Aorta (tissue), 5 donors: ENCODE data around the gene ZNF793. TPM values are rescaled to one million over a fixed set of nuclear protein-coding genes. Genes with fewer than 3 reads are reported as not detected.

Source experiments
- ATAC-seq: fragments of 200-7000 bp; cut with Tn5 transposase; one replicate; pipeline ENCODE4 v1.9.1; 2022; ENCODE audit warnings: moderate library complexity; ENCODE audit not compliant: low FRiP score
- DNase-seq, 2 donors: peaks; one replicate each; pipeline ENCODE4 v3.0.0-alpha.2; 2020
- H3K27ac ChIP-seq, 2 donors: one replicate each; pipeline ENCODE4 v1.5.1; 2013; ENCODE audit warnings: low read length in 2 of 2, mild to moderate bottlenecking in 2 of 2, moderate library complexity in 2 of 2, control low read depth in 1 of 2, inconsistent platforms in 1 of 2, low read depth in 1 of 2
- H3K27me3 ChIP-seq, 2 donors: one replicate each; pipeline ENCODE4 v1.6.1; 2013; ENCODE audit warnings: control low read depth in 1 of 2, low read length in 1 of 2, mild to moderate bottlenecking in 1 of 2, moderate library complexity in 1 of 2; ENCODE audit not compliant: insufficient read depth in 2 of 2, control insufficient read depth in 1 of 2
- H3K36me3 ChIP-seq, 2 donors: one replicate each; pipeline ENCODE4 v1.6.1; 2013; ENCODE audit warnings: control low read depth in 1 of 2, low read length in 1 of 2, mild to moderate bottlenecking in 1 of 2; ENCODE audit not compliant: insufficient read depth in 2 of 2, control insufficient read depth in 1 of 2
- H3K4me1 ChIP-seq, 2 donors: one replicate each; pipeline ENCODE4 v1.6.1; 2013; ENCODE audit warnings: low read length in 2 of 2, control low read depth in 1 of 2, mild to moderate bottlenecking in 1 of 2, moderate library complexity in 1 of 2; ENCODE audit not compliant: insufficient read depth in 2 of 2, control insufficient read depth in 1 of 2
- H3K4me3 ChIP-seq, 2 donors: one replicate each; pipeline ENCODE4 v1.5.1; 2013; ENCODE audit warnings: low read length in 2 of 2, control low read depth in 1 of 2, mild to moderate bottlenecking in 1 of 2
- H3K9me3 ChIP-seq: one replicate; pipeline ENCODE4 v1.6.1; 2013; ENCODE audit warnings: mild to moderate bottlenecking, low read length; ENCODE audit not compliant: control insufficient read depth
- WGBS, 2 donors: extraction: QIAGEN DNeasy Blood & Tissue Kit; methylation state at CpG; one replicate each; pipeline ENCODE4 v1.1.7; 2013; 5-methylcytosine and 5-hydroxymethylcytosine counted together
- intact Hi-C, 2 donors: fragments of 100-400 bp; cut with DNase I; formaldehyde crosslinking; loops; one replicate each; pipeline versions ENCODE4 v1.14.2 to v1.15.0; 2022
- polyA plus RNA-seq, 2 donors: library from polyadenylated mRNA; stranded (reverse); fragments of 200-250 nt; gene quantifications; one replicate each; pipeline ENCODE4 v1.2.3, GENCODE V29; 2013
- total RNA-seq, 2 donors: library from RNA; stranded (reverse); fragmentation: NEBNext Ultra II Directional; extraction: Animal tissue kit (Norgen Biotek cat#: 25700); gene quantifications; one replicate each; pipeline ENCODE4 v1.2.1, GENCODE V29; 2021
- donor health status: healthy with polysubstance abuse.
- donor health status: Bipolar disorder and iron deficiency.
- donor health status: DM: no; HTN: no; CAD: no.
- donor health status: DM: no; HTN: no; CAD: no.
- donor health status: DM: yes; HTN: yes; CAD: no.

The ZNF793 gene
- total and polyA plus RNA-seq, 4 donors, result 0.63 to 8.3 (median 7.4) TPM

DNA sequence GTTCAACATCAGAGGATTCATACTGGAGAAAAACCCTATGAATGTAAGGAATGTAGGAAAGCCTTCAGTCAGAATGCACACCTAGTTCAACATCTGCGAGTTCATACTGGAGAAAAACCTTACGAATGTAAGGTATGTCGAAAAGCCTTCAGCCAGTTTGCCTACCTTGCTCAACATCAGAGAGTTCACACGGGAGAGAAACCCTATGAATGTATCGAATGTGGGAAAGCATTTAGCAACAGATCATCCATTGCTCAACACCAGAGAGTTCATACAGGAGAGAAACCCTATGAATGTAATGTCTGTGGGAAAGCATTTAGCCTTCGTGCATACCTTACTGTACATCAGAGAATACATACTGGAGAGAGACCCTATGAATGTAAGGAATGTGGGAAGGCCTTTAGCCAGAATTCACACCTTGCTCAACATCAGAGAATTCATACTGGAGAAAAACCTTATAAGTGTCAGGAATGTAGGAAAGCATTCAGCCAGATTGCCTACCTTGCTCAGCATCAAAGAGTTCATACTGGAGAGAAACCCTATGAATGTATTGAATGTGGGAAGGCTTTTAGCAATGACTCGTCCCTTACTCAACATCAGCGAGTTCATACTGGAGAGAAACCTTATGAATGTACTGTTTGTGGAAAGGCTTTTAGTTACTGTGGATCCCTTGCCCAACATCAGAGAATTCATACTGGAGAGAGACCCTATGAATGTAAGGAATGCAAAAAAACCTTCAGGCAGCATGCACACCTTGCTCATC lies 22.2 kb upstream of the ZNF793 start:
- H3K36me3 ChIP-seq, result peaks cover 14 to 16% of the 10 kb centered on the region in 2 donors
- whole genome bisulfite sequencing, 2 donors, result 98 to 99% methylated on average over 8 of the region's 8 CpGs
- peaks cover 26% of the 10 kb centered on the region for H3K9me3 ChIP-seq

DNA sequence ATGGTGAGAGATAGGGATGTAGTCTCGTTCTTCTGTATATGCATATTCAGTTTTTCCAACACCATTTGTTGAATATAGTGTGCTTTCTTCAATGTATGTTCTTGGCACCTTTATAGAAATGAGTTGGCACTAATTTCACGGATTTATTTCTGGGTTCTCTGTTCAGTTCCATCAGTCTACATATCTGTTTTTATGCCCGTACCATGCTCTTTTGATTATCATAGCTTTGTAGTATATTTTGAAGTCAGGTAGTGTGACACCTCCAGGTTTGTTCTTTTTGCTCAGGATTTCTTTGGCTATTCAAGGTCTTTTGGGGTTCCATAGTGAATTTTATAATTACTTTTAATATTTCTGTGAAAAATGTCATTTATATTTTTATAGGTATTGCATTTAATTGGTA lies 14.5 kb upstream of the ZNF793 start:
- intact Hi-C loops, result no loop called here
- 73 to 75% methylated on average over 3 of the region's 3 CpGs for WGBS, 2 donors
- H3K27ac ChIP-seq, result no peak overlapping the region
- ATAC-seq (no peak), DNase-seq (no peak)
- no peak overlapping the region for H3K4me3 ChIP-seq
- H3K27me3 ChIP-seq, result no peaks in the 10 kb centered on the region
- no peaks in the 10 kb centered on the region for H3K36me3 ChIP-seq
- peaks cover 3% of the 10 kb centered on the region for H3K9me3 ChIP-seq
- no peaks in the 10 kb centered on the region for H3K4me1 ChIP-seq

More for the DNA sequence above, 22.2 kb upstream of the ZNF793 start:
- no peak overlapping the region for H3K27ac ChIP-seq
- no peaks in the 10 kb centered on the region for H3K27me3 ChIP-seq
- peak overlapping the region in 1 of 2 donors; percentile 8 for H3K4me3 ChIP-seq
- DNase-seq (no peak), ATAC-seq (no peak)
- no peaks in the 10 kb centered on the region for H3K4me1 ChIP-seq
- intact Hi-C loops, result no loop called here

DNA sequence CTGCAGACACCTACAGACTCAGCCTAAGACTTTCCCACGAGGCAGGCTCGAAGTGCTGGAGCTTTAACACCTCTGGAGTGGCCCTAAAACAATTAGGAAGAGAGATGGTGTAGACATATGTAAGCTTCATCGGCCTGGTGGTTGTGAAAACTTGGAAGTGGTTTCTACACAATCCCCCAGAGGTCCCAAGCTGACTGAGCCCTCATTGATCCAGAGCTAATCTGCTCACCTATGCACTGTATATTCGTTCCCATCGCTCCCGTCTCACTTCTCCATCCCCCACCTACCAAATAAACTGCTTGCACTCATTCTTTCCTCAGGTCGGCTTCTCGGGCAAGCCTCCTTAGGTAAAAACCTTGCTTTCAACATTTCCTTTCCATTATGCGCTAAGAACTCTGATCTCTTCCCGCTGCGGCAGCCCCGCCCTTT lies 767 bp upstream of the ZNF793 start:
- H3K27ac ChIP-seq, result peak overlapping the region; percentile 48 to 98

DNA sequence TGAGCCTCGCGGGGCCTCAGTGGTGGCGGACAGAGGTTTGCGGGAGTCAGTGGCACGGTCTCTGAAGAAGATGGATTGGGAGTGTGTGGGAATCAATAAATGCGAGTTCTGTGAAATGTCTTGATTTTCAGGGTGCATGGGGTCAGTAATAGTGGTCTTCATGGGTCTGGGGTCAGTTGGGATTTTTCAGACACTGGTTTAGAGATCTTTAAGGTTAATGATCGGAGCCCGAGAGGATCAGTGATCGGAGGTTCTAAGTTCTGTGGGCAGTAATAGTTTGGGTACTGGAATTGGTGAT lies 377 bp downstream of the ZNF793 start:
- Histone ChIP-seq H3K9me3 (peaks cover 3% of the 10 kb centered on the region), H3K27me3 (no peaks in the 10 kb centered on the region), H3K4me3 (peak overlapping the region; percentile 63 to 95), H3K4me1 (no peaks in the 10 kb centered on the region), H3K27ac (peak overlapping the region in 1 of 2 donors; percentile 98), H3K36me3 (peaks cover 0 to 5% of the 10 kb centered on the region in 2 donors)
- ATAC-seq (no peak), DNase-seq (no peak)
- 0 to 2% methylated on average over 9 of the region's 9 CpGs for WGBS, 2 donors
- intact Hi-C loops, result loop anchor here (2.0 to 5.0 kb wide), 2 partner anchors 35 to 38 kb away; partner anchors contain the start of gene ZNF570 (in 1 of the 2)

More for the DNA sequence above, 767 bp upstream of the ZNF793 start:
- ATAC-seq (peak; percentile 49), DNase-seq (no peak)
- H3K9me3 ChIP-seq, result peaks cover 1% of the 10 kb centered on the region
- intact Hi-C loops, result loop anchor here (2.0 to 5.0 kb wide), 2 partner anchors 34 to 37 kb away; partner anchors contain the start of gene ZNF570 (in 1 of the 2)
- H3K36me3 ChIP-seq, result peaks cover 0 to under 1% of the 10 kb centered on the region in 2 donors
- H3K4me1 ChIP-seq, result no peaks in the 10 kb centered on the region
- peak overlapping the region; percentile 63 to 95 for H3K4me3 ChIP-seq
- H3K27me3 ChIP-seq, result no peaks in the 10 kb centered on the region
- 1% methylated on average over 12 of the region's 12 CpGs for WGBS, 2 donors

DNA sequence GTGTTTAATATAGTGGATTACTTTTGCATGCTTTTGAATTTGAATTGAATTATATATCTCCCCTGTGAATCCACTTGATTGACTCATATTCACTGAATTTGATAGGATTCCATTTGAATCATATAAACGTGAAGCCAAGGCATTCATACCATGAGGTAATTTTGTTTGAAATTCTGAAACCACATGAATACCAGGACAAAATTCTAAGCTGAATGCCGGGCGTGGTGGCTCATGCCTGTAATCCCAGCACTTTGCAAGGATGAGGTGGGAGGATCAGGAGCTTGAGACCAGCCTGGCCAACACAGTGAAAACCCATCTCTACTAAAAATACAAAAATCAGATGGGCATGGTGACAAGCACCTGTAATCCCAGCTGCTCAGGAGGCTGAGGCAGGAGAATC lies 4.4 kb downstream of the ZNF793 start:
- Histone ChIP-seq H3K4me3 (no peak overlapping the region), H3K27ac (no peak overlapping the region), H3K4me1 (no peaks in the 10 kb centered on the region), H3K9me3 (peaks cover 2% of the 10 kb centered on the region), H3K36me3 (peaks cover 0 to 5% of the 10 kb centered on the region in 2 donors), H3K27me3 (no peaks in the 10 kb centered on the region)
- intact Hi-C loops, result no loop called here
- ATAC-seq, result no peak
- WGBS, 2 donors, result 93% methylated on average over 3 of the region's 3 CpGs
- no peak for DNase-seq

DNA sequence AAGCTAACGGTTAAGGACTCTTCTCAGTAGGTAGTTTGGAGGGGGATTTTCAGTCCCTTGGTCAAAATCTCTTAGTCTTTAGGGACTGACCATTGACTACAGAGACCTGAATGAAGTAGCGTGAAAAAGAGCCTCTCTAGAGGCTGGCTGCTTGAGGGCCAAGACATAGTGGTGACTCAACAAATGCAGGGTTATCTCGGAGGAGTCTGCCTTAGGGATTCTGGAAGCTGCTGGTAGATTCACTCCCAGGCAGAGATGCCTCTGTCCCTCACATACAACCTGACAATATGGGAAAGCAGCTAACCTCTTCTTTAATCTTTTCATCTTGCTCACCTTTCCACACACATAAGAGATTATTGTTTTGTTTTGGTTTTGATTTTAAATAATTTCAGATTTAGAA lies 5.1 kb downstream of the ZNF793 start:
- WGBS, 2 donors, result 95 to 97% methylated on average over 3 of the region's 3 CpGs

DNA sequence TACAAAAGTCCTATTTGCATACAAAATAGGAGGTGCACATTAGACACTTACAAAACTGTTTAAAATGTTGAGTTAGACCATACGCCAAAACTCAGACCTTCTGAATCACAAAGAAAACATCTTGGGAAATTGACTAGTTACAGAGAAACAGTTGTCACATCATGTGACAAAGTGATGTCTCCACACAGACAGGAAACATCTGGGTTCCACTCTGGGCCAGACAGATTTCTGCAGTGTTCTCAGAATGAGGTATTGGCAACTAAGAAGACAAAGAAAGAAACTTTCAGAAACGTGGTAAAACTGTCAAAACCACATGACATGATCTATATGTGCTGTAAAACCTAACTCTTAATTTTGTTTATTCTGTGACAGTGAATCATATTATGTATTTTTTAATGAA lies 6.7 kb downstream of the ZNF793 start:
- 43 to 46% methylated on average over 2 of the region's 2 CpGs for whole genome bisulfite sequencing, 2 donors
- Histone ChIP-seq H3K9me3 (peaks cover 5% of the 10 kb centered on the region), H3K4me3 (no peak overlapping the region), H3K27me3 (no peaks in the 10 kb centered on the region), H3K27ac (no peak overlapping the region), H3K36me3 (peaks cover 1 to 5% of the 10 kb centered on the region in 2 donors), H3K4me1 (no peaks in the 10 kb centered on the region)
- intact Hi-C loops, result no loop called here
- DNase-seq (no peak), ATAC-seq (no peak)

More for the DNA sequence above, 5.1 kb downstream of the ZNF793 start:
- ATAC-seq, result no peak
- Histone ChIP-seq H3K27me3 (no peaks in the 10 kb centered on the region), H3K4me1 (no peaks in the 10 kb centered on the region), H3K9me3 (peaks cover 3% of the 10 kb centered on the region), H3K27ac (no peak overlapping the region), H3K36me3 (peaks cover 0 to 5% of the 10 kb centered on the region in 2 donors), H3K4me3 (no peak overlapping the region)
- intact Hi-C loops, result no loop called here
- no peak for DNase-seq

DNA sequence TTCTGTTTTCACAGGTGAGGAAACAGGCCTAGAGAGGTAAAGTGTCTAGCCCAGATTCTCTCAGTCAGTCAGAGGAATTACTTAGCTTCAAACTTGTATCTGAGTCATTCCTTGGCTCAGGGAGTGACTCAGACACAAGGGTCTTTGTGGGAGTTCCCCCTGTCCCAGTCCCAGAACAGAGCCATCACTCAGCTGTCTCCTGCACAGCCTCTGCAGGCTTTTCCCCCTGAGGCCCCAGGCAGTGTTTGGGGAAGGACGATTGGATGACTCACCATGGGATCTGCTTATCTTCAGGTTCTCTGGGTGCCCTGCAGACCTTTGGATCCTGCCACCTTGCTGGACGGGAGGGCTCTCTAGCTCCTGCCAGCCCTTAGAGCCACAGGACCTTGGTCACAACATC lies 13.2 kb downstream of the ZNF793 start:
- Histone ChIP-seq H3K4me3 (no peak overlapping the region), H3K27me3 (no peaks in the 10 kb centered on the region), H3K36me3 (peaks cover 11 to 19% of the 10 kb centered on the region in 2 donors), H3K27ac (no peak overlapping the region), H3K9me3 (peaks cover 10% of the 10 kb centered on the region), H3K4me1 (no peaks in the 10 kb centered on the region)
- DNase-seq (no peak), ATAC-seq (no peak)
- 56 to 65% methylated on average over 2 of the region's 2 CpGs for WGBS, 2 donors
- intact Hi-C loops, result no loop called here

DNA sequence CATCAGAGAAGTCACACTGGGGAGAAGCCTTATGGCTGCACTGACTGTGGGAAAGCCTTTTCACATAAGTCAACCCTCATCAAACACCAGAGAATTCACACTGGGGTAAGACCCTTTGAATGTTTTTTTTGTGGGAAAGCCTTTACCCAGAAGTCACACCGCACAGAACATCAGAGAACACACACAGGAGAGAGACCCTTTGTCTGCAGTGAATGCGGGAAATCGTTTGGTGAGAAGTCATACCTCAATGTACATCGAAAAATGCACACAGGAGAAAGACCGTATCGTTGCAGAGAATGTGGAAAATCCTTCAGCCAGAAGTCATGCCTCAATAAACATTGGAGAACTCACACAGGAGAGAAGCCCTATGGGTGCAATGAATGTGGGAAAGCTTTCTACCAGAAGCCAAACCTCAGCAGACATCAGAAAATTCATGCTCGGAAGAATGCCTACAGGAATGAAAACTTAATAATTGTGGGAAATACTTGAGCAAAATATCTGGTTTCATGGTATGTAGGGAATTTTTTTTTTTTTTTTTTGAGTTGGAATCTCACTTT lies 30.7 kb downstream of the ZNF793 start:
- Histone ChIP-seq H3K9me3 (peaks cover 31% of the 10 kb centered on the region), H3K4me1 (no peaks in the 10 kb centered on the region), H3K4me3 (no peak overlapping the region), H3K27ac (no peak overlapping the region), H3K36me3 (peaks cover 29 to 30% of the 10 kb centered on the region in 2 donors), H3K27me3 (no peaks in the 10 kb centered on the region)
- DNase-seq, result no peak
- ATAC-seq, result no peak
- intact Hi-C loops, result no loop called here
- 97 to 99% methylated on average over 7 of the region's 7 CpGs for WGBS, 2 donors
